H1 (cell line): ENCODE data around the gene HS6ST1. TPM values are rescaled to one million over a fixed set of nuclear protein-coding genes. Genes with fewer than 3 reads are reported as not detected.

ENCODE experiments used
- CTCF ChIA-PET: fragments of 300-600 bp; sonication (Branson Sonifier 250); formaldehyde crosslinking; loops from one replicate; lab custom pipeline; 2021; ENCODE audit not compliant: partially characterized antibody; lab: Charles Lee
- POLR2A ChIA-PET: fragments of 300-600 bp; sonication (Branson Sonifier 250); formaldehyde crosslinking; loops from one replicate; lab custom pipeline; 2021; ENCODE audit warnings: inconsistent platforms; ENCODE audit not compliant: partially characterized antibody; lab: Charles Lee
- DNase-seq, 2 experiments: peaks; one replicate each; pipeline versions ENCODE4 v3.0.0 to v3.0.0-alpha.2; 2010 to 2022; ENCODE audit warnings: low spot score in 2 of 2, low read depth in 1 of 2, mixed read lengths in 1 of 2
- FAIRE-seq: peaks from 2 replicates; lab custom pipeline; 2011; peaks lifted over from hg19 to GRCh38; lab: Jason Lieb, UNC
- H2AFZ ChIP-seq: 2 replicates; pipeline ENCODE4 v1.8.1; 2012; ENCODE audit warnings: low read length, inconsistent platforms
- H2AK5ac ChIP-seq: 2 replicates; pipeline ENCODE4 v1.6.1; 2013; ENCODE audit warnings: low read depth, low read length
- H2BK120ac ChIP-seq: replicated peaks from 2 replicates; pipeline ENCODE3; 2013; ENCODE audit warnings: low read depth, low read length, inconsistent platforms
- H2BK12ac ChIP-seq: 2 replicates; pipeline ENCODE4 v1.6.1; 2013; ENCODE audit warnings: low read depth, low read length
- H2BK15ac ChIP-seq: 2 replicates; pipeline ENCODE4 v1.6.1; 2013; ENCODE audit warnings: low read length
- H2BK20ac ChIP-seq: 2 replicates; pipeline ENCODE4 v1.6.1; 2013; ENCODE audit warnings: low read length
- H2BK5ac ChIP-seq: 2 replicates; pipeline ENCODE4 v1.6.1; 2013; ENCODE audit warnings: low read depth, low read length
- H3K14ac ChIP-seq: 2 replicates; pipeline ENCODE4 v1.6.1; 2013; ENCODE audit warnings: inconsistent platforms; ENCODE audit not compliant: insufficient read length
- H3K18ac ChIP-seq: 2 replicates; pipeline ENCODE4 v1.6.1; 2013; ENCODE audit warnings: low read length; ENCODE audit errors: extremely low read depth
- H3K23ac ChIP-seq: 2 replicates; pipeline ENCODE4 v1.6.1; 2013; ENCODE audit warnings: inconsistent platforms; ENCODE audit not compliant: insufficient read length
- H3K23me2 ChIP-seq: 2 replicates; pipeline ENCODE4 v1.6.1; 2013; ENCODE audit warnings: low read depth, low read length
- H3K27ac ChIP-seq: 2 replicates; pipeline ENCODE4 v1.6.1; 2011; ENCODE audit warnings: low read depth, low read length, inconsistent platforms
- H3K27me3 ChIP-seq, 4 experiments: replicated peaks in 1 of 4; 1 replicate in 1 of 4; 2 replicates in 3 of 4; pipeline versions ENCODE4 v1.6.1 to v1.8.1; 2011 to 2013; ENCODE audit warnings: low read length in 3 of 4, mild to moderate bottlenecking in 3 of 4, inconsistent platforms in 2 of 4, mixed read lengths in 2 of 4, moderate library complexity in 1 of 4; ENCODE audit not compliant: control insufficient read depth in 3 of 4, insufficient read depth in 3 of 4; ENCODE audit errors: extremely low read depth in 1 of 4
- H3K36me3 ChIP-seq, 4 experiments: 2 replicates each; pipeline versions ENCODE4 v1.6.1 to v1.8.1; 2011 to 2013; ENCODE audit warnings: mild to moderate bottlenecking in 4 of 4, low read length in 3 of 4, moderate library complexity in 2 of 4, control low read depth in 1 of 4, inconsistent platforms in 1 of 4; ENCODE audit not compliant: insufficient read depth in 4 of 4, control insufficient read depth in 2 of 4
- H3K4ac ChIP-seq: replicated peaks from 2 replicates; pipeline ENCODE3; 2013; ENCODE audit warnings: low read length, low read depth, mixed read lengths, inconsistent platforms; ENCODE audit not compliant: insufficient read length
- H3K4me1 ChIP-seq, 4 experiments: replicated peaks in 1 of 4; 1 replicate in 1 of 4; 2 replicates in 3 of 4; pipeline versions ENCODE4 v1.6.1 to v1.8.1; 2011 to 2013; ENCODE audit warnings: low read length in 3 of 4, inconsistent platforms in 2 of 4, mixed read lengths in 1 of 4; ENCODE audit not compliant: insufficient read depth in 4 of 4, control insufficient read depth in 3 of 4
- H3K4me2 ChIP-seq, 2 experiments: 2 replicates each; pipeline versions ENCODE4 v1.6.1 to v1.8.1; 2011 to 2013; ENCODE audit warnings: low read depth in 2 of 2, low read length in 2 of 2, control low read depth in 1 of 2, inconsistent platforms in 1 of 2, mild to moderate bottlenecking in 1 of 2; ENCODE audit not compliant: insufficient read depth in 1 of 2
- H3K4me3 ChIP-seq, 4 experiments: fragments of 200-600, 300-600 bp in 1 of 4; sonication (generic), shearing (Covaris generic), sonication (Bioruptor Twin) in 1 of 4; 2 replicates each; pipeline versions ENCODE4 v1.5.1 to v1.8.1; 2011 to 2016; ENCODE audit warnings: low read length in 4 of 4, low read depth in 3 of 4, control low read depth in 2 of 4, inconsistent platforms in 2 of 4, mild to moderate bottlenecking in 2 of 4, mixed read lengths in 1 of 4, moderate library complexity in 1 of 4; ENCODE audit not compliant: insufficient read depth in 2 of 4; ENCODE audit errors: extremely low read depth in 1 of 4
- H3K56ac ChIP-seq: replicated peaks from 2 replicates; pipeline ENCODE3; 2013; ENCODE audit warnings: low read depth, mild to moderate bottlenecking, mixed read lengths, low read length, inconsistent platforms; ENCODE audit not compliant: insufficient read length
- H3K79me1 ChIP-seq: 2 replicates; pipeline ENCODE4 v1.6.1; 2013; ENCODE audit warnings: low read depth, low read length, control low read depth
- H3K79me2 ChIP-seq, 2 experiments: 2 replicates each; pipeline versions ENCODE4 v1.6.1 to v1.8.1; 2012 to 2013; ENCODE audit warnings: low read length in 2 of 2, mild to moderate bottlenecking in 2 of 2, inconsistent platforms in 1 of 2; ENCODE audit not compliant: insufficient read depth in 2 of 2, control insufficient read depth in 1 of 2
- H3K9ac ChIP-seq, 4 experiments: replicated peaks in 1 of 4; 1 replicate in 1 of 4; 2 replicates in 3 of 4; pipeline versions ENCODE4 v1.6.1 to v1.8.1; 2011 to 2013; ENCODE audit warnings: low read depth in 3 of 4, low read length in 3 of 4, control low read depth in 2 of 4, mild to moderate bottlenecking in 2 of 4, moderate library complexity in 2 of 4, inconsistent platforms in 1 of 4; ENCODE audit errors: extremely low read depth in 1 of 4
- H3K9me3 ChIP-seq, 2 experiments: 2 replicates each; pipeline versions ENCODE4 v1.6.1 to v1.8.1; 2012 to 2013; ENCODE audit warnings: mild to moderate bottlenecking in 2 of 2, moderate library complexity in 2 of 2, control low read depth in 1 of 2, inconsistent platforms in 1 of 2, low read depth in 1 of 2, low read length in 1 of 2, mixed read lengths in 1 of 2; ENCODE audit not compliant: insufficient read depth in 2 of 2
- H4K20me1 ChIP-seq, 2 experiments: replicated peaks in 1 of 2; 2 replicates each; pipeline versions ENCODE3 to v1.8.1; 2011 to 2013; ENCODE audit warnings: inconsistent platforms in 2 of 2, low read length in 2 of 2, mild to moderate bottlenecking in 1 of 2; ENCODE audit not compliant: insufficient read depth in 2 of 2, control insufficient read depth in 1 of 2
- H4K5ac ChIP-seq: 2 replicates; pipeline ENCODE4 v1.6.1; 2013; ENCODE audit warnings: low read length, low read depth, mixed read lengths, inconsistent platforms; ENCODE audit not compliant: insufficient read length
- H4K8ac ChIP-seq: 2 replicates; pipeline ENCODE4 v1.8.0; 2013; ENCODE audit warnings: mild to moderate bottlenecking, moderate library complexity, low read length, inconsistent platforms; ENCODE audit not compliant: insufficient read depth; ENCODE audit errors: extremely low read depth
- H4K91ac ChIP-seq: replicated peaks from 2 replicates; pipeline ENCODE3; 2013; ENCODE audit warnings: low read length, mixed read lengths, inconsistent platforms; ENCODE audit not compliant: insufficient read length
- ASH2L ChIP-seq: fragments of 200-600, 300-600 bp; sonication (generic); IDR thresholded peaks from one replicate; pipeline ENCODE4 v1.7.1; 2017; ENCODE audit warnings: low read length
- WGBS, 2 experiments: shearing (Covaris generic) in 1 of 2; methylation state at CpG; one replicate each; pipeline versions ENCODE4 v1.1.6 to v1.1.7; 2013 to 2015; ENCODE audit warnings: low lambda C conversion rate in 2 of 2, mixed read lengths in 2 of 2, inconsistent platforms in 1 of 2, low coverage in 1 of 2, missing lambda C conversion rate in 1 of 2; ENCODE audit not compliant: insufficient replicate concordance in 2 of 2, insufficient coverage in 1 of 2, insufficient read length in 1 of 2; ENCODE audit errors: extremely low coverage in 1 of 2, missing lambda C conversion rate in 1 of 2; 5-methylcytosine and 5-hydroxymethylcytosine counted together
- polyA plus RNA-seq, 7 experiments: library from polyadenylated mRNA; depleted of rRNA in 3 of 7; stranded (reverse) in 5 of 7; unstranded in 2 of 7; fragments of >200 nt in 5 of 7; fragments of 200-250 nt in 2 of 7; gene quantifications; 1 replicate in 5 of 7; 2 replicates in 1 of 7; 4 replicates in 1 of 7; pipeline versions ENCODE4 v1.2.1 to v1.2.3, GENCODE V29; 2011 to 2013; ENCODE audit warnings: missing spikeins in 2 of 7, mixed read lengths in 2 of 7
- total RNA-seq: library from RNA; stranded (reverse); fragmentation: NEBNext Ultra II Directional; extraction: Animal tissue kit (Norgen Biotek cat#: 25700); gene quantifications from 2 replicates; pipeline ENCODE4 v1.2.1, GENCODE V29; 2021

HS6ST1 gene
- total and polyA plus RNA-seq, 2 of the 8 experiments (the other 6 are each of a cell fraction or from before 2014, with no cell fraction given) = 37.4 to 74.6 TPM

GRCh38 chr2:128307595-128307994, 11.1 kb downstream of the HS6ST1 start:
- DNase-seq = no peak
- no peak overlapping the region for H2BK20ac ChIP-seq
- H3K4ac ChIP-seq = no peak overlapping the region
- H3K79me2 ChIP-seq = peaks cover 60 to 100% of the 10 kb centered on the region in 2 experiments
- POLR2A ChIA-PET = no interaction called here
- no peak overlapping the region for H3K4me2 ChIP-seq
- no peak overlapping the region for H4K91ac ChIP-seq
- no peak overlapping the region for H2BK120ac ChIP-seq
- H3K23ac ChIP-seq = no peak overlapping the region
- peak overlapping the region; percentile 8; the same call in 1 of the 2 replicates for H2BK5ac ChIP-seq
- TF ChIP-seq ASH2L = no peak
- H4K8ac ChIP-seq = no peak overlapping the region
- H2AK5ac ChIP-seq = no peak overlapping the region
- no peaks in the 10 kb centered on the region for H3K9me3 ChIP-seq
- H2AFZ ChIP-seq = no peak overlapping the region
- WGBS, 2 experiments = 89% methylated on average over 12 of the region's 12 CpGs; no CpG with 5 or more reads in 1 of the 2 experiments
- H3K14ac ChIP-seq = no peak overlapping the region
- H3K79me1 ChIP-seq = peaks cover 64% of the 10 kb centered on the region
- CTCF ChIA-PET = interaction anchor here (2.7 kb wide), 1 partner anchor 14 kb away, joined by 11 read pairs; no protein-coding TSS in a partner anchor
- H3K27me3 ChIP-seq = no peaks in the 10 kb centered on the region
- H3K4me1 ChIP-seq = peaks cover 0 to 46% (median 25%) of the 10 kb centered on the region in 4 experiments; a peak in 6 of 7 replicates
- no peak overlapping the region for H2BK15ac ChIP-seq
- no peak overlapping the region for H3K56ac ChIP-seq
- FAIRE-seq = no peak
- no peak overlapping the region for H3K27ac ChIP-seq
- H4K20me1 ChIP-seq = peaks cover 72 to 87% of the 10 kb centered on the region in 2 experiments
- H3K9ac ChIP-seq = no peak overlapping the region
- no peak overlapping the region for H3K18ac ChIP-seq
- H3K36me3 ChIP-seq = peaks cover 0 to 3% (median 0%) of the 10 kb centered on the region in 4 experiments; a peak in 1 of 8 replicates
- H2BK12ac ChIP-seq = no peak overlapping the region
- H4K5ac ChIP-seq = no peak overlapping the region
- no peaks in the 10 kb centered on the region for H3K23me2 ChIP-seq
- no peak overlapping the region for H3K4me3 ChIP-seq
